IPS-18c (cell line): Measurements from ENCODE around the gene CDA.

Experiments
- H3K4me3 ChIP-seq: 2 replicates; pipeline ENCODE4 v1.7.0; 2013; ENCODE audit warnings: low read depth, mild to moderate bottlenecking, low read length, moderate library complexity; ENCODE audit not compliant: insufficient read depth
- H3K9me3 ChIP-seq: one replicate; pipeline ENCODE4 v1.6.1; 2013; ENCODE audit warnings: mild to moderate bottlenecking, low read length, moderate library complexity; ENCODE audit not compliant: control insufficient read depth, insufficient read depth

CDA gene

DNA sequence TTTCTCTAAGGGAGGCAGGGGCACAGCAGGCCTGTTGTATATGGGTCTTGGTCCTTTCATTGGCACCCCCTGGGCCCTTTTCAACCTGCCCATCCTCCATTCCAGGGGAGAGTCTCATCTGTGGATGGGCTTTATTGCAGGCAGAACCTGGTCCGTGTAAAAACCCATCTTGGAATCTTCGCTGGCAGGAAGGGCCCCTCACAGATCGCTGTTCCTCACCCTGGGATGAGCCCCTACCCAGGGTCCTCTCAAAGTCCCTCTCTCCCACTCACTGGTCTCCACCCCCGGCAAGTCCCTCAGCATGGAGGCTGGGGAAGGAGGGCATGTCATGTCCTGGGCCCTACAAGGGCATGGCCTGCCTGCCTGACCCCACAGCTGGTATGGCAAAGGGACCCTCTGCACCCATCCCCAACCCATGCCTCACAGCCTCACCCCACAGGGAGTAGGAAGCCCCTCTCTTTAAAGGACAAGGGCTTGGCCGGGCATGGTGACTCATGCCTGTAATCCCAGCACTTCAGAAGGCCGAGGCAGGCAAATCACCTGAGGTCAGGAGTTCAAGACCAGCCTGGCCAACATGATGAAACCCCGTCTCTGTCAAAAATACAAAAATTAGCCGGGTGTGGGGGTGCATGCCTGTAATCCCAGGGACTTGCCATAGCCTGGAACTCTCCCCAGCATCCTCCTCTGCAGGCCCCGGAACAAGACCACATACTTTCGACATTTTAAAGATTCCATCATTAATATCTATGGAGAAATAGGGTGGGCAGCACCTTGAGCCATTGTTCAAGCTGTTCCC lies 13.2 kb upstream of the CDA start:
- H3K9me3 ChIP-seq: peaks cover 1% of the 10 kb centered on the region
- H3K4me3 ChIP-seq: no peak overlapping the region

- Histone ChIP-seq H3K4me3 (no peak overlapping the region), H3K9me3 (no peaks in the 10 kb centered on the region)
These were observed 10.8 kb upstream of the CDA start for GRCh38 chr1:20578062-20578461.

DNA sequence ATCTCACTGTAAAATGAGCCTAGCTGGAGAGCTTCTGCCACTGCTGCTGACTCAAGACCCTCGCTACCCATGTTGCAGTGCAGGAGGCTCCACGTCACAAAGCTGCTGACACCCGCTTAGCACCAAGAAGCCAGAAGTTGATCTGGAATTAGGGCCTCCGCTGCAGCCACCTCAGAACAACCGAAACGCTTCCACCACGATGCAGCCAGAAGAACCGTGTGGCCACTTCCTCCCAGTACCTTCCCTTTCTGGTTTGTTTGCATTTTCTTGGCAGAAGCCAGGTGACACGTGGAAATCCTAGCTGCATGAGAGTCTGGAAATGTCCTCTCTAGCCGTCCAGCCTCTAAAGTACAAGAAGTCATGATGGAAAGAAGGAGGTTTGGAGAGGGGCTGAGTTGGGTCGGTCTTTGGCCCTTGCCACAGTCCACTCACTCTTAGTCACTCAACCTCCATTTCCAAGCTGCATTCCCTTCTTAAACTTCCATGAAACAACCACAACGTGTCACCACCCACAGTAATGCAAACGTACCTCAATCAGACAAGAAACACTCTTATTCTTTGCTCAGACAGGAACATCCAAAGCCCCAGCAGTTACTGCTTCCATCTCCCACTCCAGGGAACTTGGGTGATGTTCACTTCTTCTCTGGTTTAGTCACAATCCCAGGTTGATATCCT lies 10.0 kb upstream of the CDA start:
- Histone ChIP-seq H3K4me3 (no peak overlapping the region), H3K9me3 (no peaks in the 10 kb centered on the region)

DNA sequence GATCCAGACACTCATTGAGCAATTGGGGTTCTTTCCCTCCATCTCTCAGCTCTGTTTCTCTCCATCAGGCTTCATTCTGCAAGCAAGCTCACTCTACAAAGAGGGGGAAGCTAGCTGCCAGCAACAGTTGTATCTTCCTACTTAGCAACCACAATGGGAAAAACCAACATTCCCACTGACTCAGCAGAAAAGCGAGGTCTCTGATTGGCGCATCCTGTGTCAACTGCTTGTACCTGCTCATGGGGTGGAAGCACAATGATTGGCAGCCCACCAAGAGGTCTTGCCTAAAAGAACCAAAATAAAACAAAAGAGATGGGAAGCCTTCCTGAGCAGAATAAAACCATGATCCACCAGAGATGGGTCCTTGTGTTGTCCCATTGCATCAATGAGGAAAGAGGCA lies 4.0 kb upstream of the CDA start:
- no peak overlapping the region for H3K4me3 ChIP-seq
- peaks cover 2% of the 10 kb centered on the region for H3K9me3 ChIP-seq

DNA sequence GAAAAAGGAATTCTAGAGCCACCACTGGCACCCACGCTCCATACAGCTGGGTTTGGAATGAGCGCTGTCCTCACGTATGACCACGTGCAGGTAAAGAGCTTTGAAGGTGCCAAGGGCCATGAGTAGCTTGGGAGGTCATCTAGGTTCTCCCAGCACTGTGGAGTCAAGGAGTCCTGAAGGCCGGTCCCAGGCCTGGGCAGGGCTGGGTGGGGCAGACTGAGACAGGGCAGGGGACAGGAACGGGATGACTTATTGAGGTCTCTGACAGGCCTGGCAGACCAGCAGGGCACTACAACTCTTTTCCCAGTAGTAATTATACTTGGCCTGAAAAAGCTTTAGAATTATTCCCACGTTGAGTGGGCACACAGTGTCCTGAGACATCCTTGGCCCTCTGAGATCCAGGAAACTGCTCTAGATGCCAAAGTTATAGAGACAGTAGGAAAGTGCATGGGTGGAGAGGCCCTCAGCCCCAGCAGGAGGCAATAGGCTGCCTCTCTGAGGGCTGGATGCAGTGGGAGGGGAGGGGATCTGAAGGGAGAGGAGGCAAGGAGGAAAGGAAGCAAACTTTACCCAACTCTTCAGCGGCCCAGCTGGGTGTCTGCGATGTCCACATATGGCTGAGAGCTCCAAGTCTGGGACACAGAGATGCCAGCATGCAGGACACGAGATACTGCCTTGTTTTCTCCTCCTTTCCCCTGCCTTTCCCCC lies 1.8 kb upstream of the CDA start:
- no peak overlapping the region for H3K4me3 ChIP-seq
- peaks cover 2% of the 10 kb centered on the region for H3K9me3 ChIP-seq

DNA sequence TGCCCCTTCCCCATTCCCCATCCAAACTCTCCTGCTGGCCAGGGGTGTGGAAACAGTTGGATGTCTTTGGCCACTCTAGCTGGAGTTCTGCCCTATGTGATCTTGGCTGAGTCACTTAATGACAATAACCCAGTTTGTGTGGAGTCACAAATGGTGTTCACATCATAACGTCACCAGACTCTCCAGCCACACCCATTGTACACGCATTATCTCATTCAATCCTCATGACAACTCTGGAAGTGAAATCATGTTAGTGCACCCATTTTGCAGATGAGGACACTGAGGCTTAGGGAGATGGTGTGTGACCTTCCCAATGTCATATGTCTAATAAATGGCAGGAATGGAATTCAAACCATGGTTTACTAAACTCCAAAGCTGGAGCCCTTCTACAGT lies 1.2 kb upstream of the CDA start:
- Histone ChIP-seq H3K4me3 (no peak overlapping the region), H3K9me3 (peaks cover 2% of the 10 kb centered on the region)

- H3K9me3 ChIP-seq: peaks cover 2% of the 10 kb centered on the region
- H3K4me3 ChIP-seq: no peak overlapping the region; the same call in 1 of the 2 replicates
These were observed 708 bp downstream of the CDA start for GRCh38 chr1:20589331-20590278.

- Histone ChIP-seq H3K4me3 (no peak overlapping the region), H3K9me3 (peaks cover 2% of the 10 kb centered on the region)
These were observed 1.4 kb downstream of the CDA start for GRCh38 chr1:20590306-20590777.

DNA sequence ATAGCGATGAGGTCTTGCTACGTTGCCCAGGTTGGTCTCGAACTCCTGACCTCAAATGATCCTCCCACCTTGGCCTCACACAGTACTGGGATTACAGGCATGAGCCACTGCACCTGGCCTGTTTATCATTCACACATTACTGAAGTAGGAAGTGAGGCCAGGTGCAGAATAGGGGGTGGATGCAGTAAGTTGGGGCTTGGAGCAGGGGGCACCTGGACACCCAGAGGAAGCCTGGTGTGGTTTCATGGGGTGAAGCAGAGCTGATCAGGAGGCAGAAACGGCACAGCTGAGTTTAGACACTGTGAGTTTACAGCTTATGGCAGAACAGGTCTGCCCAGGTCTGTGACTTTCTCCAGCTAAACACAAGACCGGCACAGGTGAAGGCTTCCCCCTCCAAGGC lies 4.9 kb downstream of the CDA start:
- Histone ChIP-seq H3K4me3 (no peak overlapping the region), H3K9me3 (no peaks in the 10 kb centered on the region)

DNA sequence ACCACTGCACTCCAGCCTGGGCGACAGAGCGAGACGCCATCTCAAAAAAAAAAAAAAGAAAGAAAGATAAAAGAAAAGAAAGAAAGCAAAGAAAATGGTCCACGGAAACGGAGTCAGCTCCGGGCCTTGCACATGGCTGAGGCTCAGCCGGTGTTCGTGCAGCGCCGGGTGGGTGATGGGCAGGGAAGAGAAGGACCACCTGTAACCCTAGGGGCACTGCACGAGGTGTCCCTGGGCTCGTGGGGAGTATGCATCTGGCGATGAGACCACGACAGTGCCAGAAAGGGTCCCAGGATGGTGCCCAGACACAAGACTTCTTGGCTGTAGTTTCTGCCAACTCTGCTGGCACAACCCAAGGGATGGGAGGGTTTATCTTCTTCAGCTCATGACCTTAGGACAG lies 5.8 kb downstream of the CDA start:
- no peak overlapping the region for H3K4me3 ChIP-seq
- H3K9me3 ChIP-seq: no peaks in the 10 kb centered on the region

DNA sequence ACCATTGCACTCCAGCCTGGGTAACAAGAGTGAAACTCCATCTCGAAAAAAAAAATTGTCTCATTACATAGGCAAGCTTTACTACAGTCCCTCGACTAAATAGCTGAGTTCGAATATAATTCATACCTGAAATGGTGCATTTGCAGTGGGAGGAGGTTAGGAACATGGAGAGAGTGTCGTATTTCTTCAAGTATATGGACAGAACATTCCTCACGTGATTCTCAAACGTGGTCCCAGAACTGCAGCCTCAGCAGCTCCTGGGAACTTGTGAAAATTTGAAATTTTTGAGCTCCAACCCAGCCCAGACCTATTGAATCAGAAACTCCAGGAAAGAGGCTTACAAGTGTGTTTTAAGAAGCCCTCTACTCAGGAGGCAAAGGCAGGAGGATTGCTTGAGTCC lies 7.2 kb downstream of the CDA start:
- no peaks in the 10 kb centered on the region for H3K9me3 ChIP-seq

GRCh38 chr1:20597650-20598049 lies 8.8 kb downstream of the CDA start:
- no peaks in the 10 kb centered on the region for H3K9me3 ChIP-seq

More for the DNA sequence above, 7.2 kb downstream of the CDA start:
- no peak overlapping the region for H3K4me3 ChIP-seq

GRCh38 chr1:20600156-20600555 lies 11.3 kb downstream of the CDA start:
- no peak overlapping the region for H3K4me3 ChIP-seq
- peaks cover 6% of the 10 kb centered on the region for H3K9me3 ChIP-seq

More at GRCh38 chr1:20597650-20598049, 8.8 kb downstream of the CDA start:
- H3K4me3 ChIP-seq: no peak overlapping the region

DNA sequence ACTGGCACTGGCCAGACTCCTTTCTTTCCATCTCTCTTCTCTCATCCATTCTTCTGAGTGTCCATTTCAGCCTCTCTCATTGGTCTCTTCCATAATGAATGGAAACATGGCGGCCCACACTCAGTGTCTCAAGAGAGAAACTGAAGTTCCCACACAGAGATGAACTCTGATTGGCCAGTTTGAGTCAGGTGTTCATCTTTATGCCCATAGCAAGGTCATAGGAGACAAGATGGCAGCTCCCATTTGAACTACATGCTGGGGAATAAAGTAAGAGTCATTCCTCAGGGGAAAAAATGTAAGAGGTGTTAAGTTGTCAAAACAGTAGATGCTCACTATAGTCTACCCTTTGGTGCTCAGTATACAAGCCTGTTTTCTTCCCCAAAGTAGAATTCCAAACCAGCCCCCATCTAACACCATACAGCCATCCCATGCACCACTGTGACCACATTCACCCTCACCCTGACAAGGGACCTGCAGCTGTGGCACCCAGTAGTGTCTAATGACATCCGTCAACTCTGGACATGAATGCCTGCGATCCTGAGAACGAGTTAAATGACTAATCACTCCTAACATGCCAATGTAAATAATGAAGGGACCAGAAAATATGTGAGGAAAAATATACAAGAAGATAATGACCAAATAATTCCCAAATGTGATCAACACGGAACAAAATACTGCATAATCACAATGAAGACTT lies 12.4 kb downstream of the CDA start:
- peaks cover 6% of the 10 kb centered on the region for H3K9me3 ChIP-seq

DNA sequence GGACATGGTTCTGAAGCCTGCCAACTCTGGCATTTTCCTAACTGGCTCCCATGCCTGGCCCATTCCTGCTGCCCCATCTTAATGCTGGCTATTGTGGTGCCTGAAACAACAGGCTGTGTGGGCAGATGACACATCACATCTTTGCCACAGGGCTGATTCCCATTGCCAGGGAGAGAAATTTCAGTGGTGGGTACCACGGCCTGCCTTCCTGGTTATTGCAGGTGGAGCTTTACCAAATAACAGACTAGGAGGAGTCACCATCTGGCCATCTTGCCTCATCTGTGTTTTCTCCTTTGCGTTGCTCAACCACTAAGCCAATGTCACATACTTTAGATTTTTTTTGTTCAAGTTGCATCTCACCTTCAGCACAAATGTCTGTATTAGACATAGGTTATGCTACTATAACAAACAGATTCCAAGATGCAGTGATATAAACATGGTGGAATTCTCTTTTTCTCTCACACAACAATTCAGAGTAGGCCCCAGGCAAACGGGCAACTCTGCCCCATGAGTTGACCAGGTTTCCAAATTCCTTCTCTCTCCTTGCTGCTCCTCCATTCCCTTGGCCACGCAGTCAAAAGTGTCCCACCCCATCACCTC lies 14.1 kb downstream of the CDA start:
- Histone ChIP-seq H3K9me3 (peaks cover 6% of the 10 kb centered on the region), H3K4me3 (no peak overlapping the region)

More for the DNA sequence above, 12.4 kb downstream of the CDA start:
- no peak overlapping the region for H3K4me3 ChIP-seq
